COR-L47 (cell line): ENCODE measurements around the gene SYT11.
A peak's percentile ranks its signal among the peaks of the same experiment; 100 is the strongest.
"Not testable (repeated sequence)": the region's sequence is repeated elsewhere in the genome, so short reads cannot be mapped to it uniquely, and the experiment has no call there.

Source experiments
- DNase-seq: peaks from one replicate; lab custom pipeline; 2025; lab: John Stamatoyannopoulos, UW

Gene SYT11

GRCh38 chr1:155899683-155900082 is 40.3 kb downstream of the SYT11 start:
- DNase-seq = no peak

GRCh38 chr1:155900161-155900560 is 40.8 kb downstream of the SYT11 start:
- no peak for DNase-seq

- DNase-seq = no peak
These were observed 44.9 kb downstream of the SYT11 start for GRCh38 chr1:155904261-155904660.

GRCh38 chr1:155909894-155910293 is 50.5 kb downstream of the SYT11 start:
- DNase-seq = no peak

GRCh38 chr1:155910621-155911121 is 51.3 kb downstream of the SYT11 start:
- DNase-seq = peak; percentile 38

- peak; percentile 69 for DNase-seq
These were observed 52.0 kb downstream of the SYT11 start, which contains the start of gene RIT1 for GRCh38 chr1:155911156-155912055. Gene RIT1 (minus strand): TSS chr1:155911349. CDS start chr1:155910761, 588 bp downstream.

- no peak for DNase-seq
These were observed 52.7 kb downstream of the SYT11 start for GRCh38 chr1:155912056-155912536.

- no peak for DNase-seq
These were observed 54.8 kb downstream of the SYT11 start for GRCh38 chr1:155913969-155914757.

- no peak for DNase-seq
These were observed 59.3 kb downstream of the SYT11 start for GRCh38 chr1:155918660-155919059.

GRCh38 chr1:155919801-155920200 is 60.4 kb downstream of the SYT11 start:
- no peak for DNase-seq

- no peak for DNase-seq
These were observed 61.4 kb downstream of the SYT11 start for GRCh38 chr1:155920717-155921116.

GRCh38 chr1:155925506-155925905 is 66.1 kb downstream of the SYT11 start:
- no peak for DNase-seq

GRCh38 chr1:155929057-155929456 is 69.7 kb downstream of the SYT11 start:
- no peak for DNase-seq

GRCh38 chr1:155930725-155931124 is 71.4 kb downstream of the SYT11 start:
- not testable (repeated sequence) for DNase-seq

- DNase-seq = no peak
These were observed 72.1 kb downstream of the SYT11 start for GRCh38 chr1:155931332-155932038.

GRCh38 chr1:155932081-155932480 is 72.7 kb downstream of the SYT11 start:
- no peak for DNase-seq

- no peak for DNase-seq
These were observed 73.1 kb downstream of the SYT11 start for GRCh38 chr1:155932487-155932886.

GRCh38 chr1:155933591-155934096 is 74.3 kb downstream of the SYT11 start:
- DNase-seq = no peak

GRCh38 chr1:155934097-155934935 is 74.9 kb downstream of the SYT11 start, which contains the start of gene KHDC4:
Gene KHDC4 (minus strand): TSS chr1:155934413. CDS start chr1:155934373, 40 bp downstream.
- DNase-seq = peak; percentile 99
